HCT116 (cell line): ENCODE results near the gene FSTL4.

Experiments
- EGR1 ChIP-seq: IDR thresholded peaks from 2 replicates; pipeline ENCODE4 v1.6.1; 2012; ENCODE audit warnings: low read depth
- EZH2 ChIP-seq: fragments of 200-600 bp; sonication (generic); IDR thresholded peaks from 2 replicates; pipeline ENCODE4 v1.6.1; 2017; ENCODE audit warnings: antibody characterized with exemption, mixed run types
- EZH2phosphoT487 ChIP-seq: fragments of 200-600 bp; IDR thresholded peaks from 2 replicates; pipeline ENCODE4 v1.6.1; 2018; ENCODE audit warnings: antibody characterized with exemption, borderline replicate concordance
- FOSL1 ChIP-seq: IDR thresholded peaks from 2 replicates; pipeline ENCODE4 v1.6.1; 2012; ENCODE audit warnings: low read depth
- POLR2A ChIP-seq: IDR thresholded peaks from 2 replicates; pipeline ENCODE4 v1.7.0; 2011; ENCODE audit warnings: borderline replicate concordance; ENCODE audit not compliant: insufficient read depth, insufficient read length; ENCODE audit errors: extremely low read depth
- POLR2AphosphoS5 ChIP-seq: IDR thresholded peaks from 2 replicates; pipeline ENCODE4 v1.6.1; 2011; ENCODE audit warnings: mild to moderate bottlenecking, low read depth, low read length, moderate library complexity
- RAD21 ChIP-seq: IDR thresholded peaks from 2 replicates; pipeline ENCODE4 v1.6.1; 2012; ENCODE audit warnings: low read depth, mild to moderate bottlenecking
- SIN3A ChIP-seq: IDR thresholded peaks from 2 replicates; pipeline ENCODE4 v1.6.1; 2012; ENCODE audit warnings: low read depth
- SP1 ChIP-seq: IDR thresholded peaks from 2 replicates; pipeline ENCODE4 v1.6.1; 2012; ENCODE audit warnings: low read depth
- TCF7L2 ChIP-seq: IDR thresholded peaks from 2 replicates; pipeline ENCODE4 v1.7.0; 2011; ENCODE audit warnings: borderline replicate concordance, inconsistent platforms; ENCODE audit not compliant: insufficient read depth, insufficient read length; ENCODE audit errors: extremely low read depth
- ZFX ChIP-seq: fragments of 450-650 bp; IDR thresholded peaks from 2 replicates; pipeline ENCODE4 v1.6.1; 2017
- ZNF274 ChIP-seq: fragments of 200-500 bp; sonication (Bioruptor generic); IDR thresholded peaks from 2 replicates; pipeline ENCODE4 v1.6.1; 2014; ENCODE audit warnings: mild to moderate bottlenecking, low read depth, low read length, inconsistent platforms
- TF ChIP-seq, protein P1 (sequence below), 3 experiments: fragments of 200-600 bp in 1 of 3; sonication (generic) in 1 of 3; IDR thresholded peaks in 2 of 3; conservative IDR thresholded peaks in 1 of 3; 2 replicates each; pipeline ENCODE4 v1.5.1; 2012 to 2017; ENCODE audit warnings: low read depth in 2 of 3, low read length in 2 of 3, antibody characterized with exemption in 1 of 3, borderline replicate concordance in 1 of 3, control low read depth in 1 of 3, mild to moderate bottlenecking in 1 of 3, mixed read lengths in 1 of 3, mixed run types in 1 of 3, moderate library complexity in 1 of 3; ENCODE audit not compliant: insufficient read depth in 1 of 3
- TF ChIP-seq, protein P2 (sequence below): IDR thresholded peaks from 2 replicates; pipeline ENCODE4 v1.6.1; 2012

DNA sequence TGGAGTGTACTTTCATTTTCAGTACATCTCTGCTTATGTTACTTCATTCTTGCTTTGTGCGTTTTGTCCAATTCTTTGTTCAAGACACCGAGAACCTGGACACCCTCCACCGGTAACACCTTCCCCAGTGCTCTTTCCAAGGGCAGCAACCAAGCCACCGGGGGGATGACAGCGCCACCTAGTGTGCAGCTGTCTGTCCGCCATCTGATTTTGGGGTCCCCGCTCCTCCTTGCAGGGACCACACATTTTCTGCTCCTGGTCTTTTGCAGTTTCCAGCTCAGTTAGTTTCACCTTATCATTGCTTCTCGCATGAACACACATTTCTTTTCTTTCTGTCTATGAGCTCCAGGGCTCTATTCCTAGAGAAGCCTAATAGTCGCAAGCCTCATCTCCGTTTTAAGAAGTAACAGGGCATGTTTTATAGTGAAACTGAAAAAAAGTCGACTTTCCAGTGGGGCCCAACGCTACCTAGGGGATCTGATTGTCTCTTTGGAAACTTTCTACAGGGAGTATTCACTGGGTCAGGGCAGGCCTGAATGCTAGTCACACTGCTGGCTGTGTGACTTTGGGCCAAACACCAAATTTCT lies 152.1 kb downstream of the FSTL4 start:
- TF ChIP-seq SIN3A (no peak), EZH2 (no peak), POLR2A (no peak), EZH2phosphoT487 (no peak), RAD21 (peak; percentile 88), SP1 (no peak), TCF7L2 (no peak), POLR2AphosphoS5 (no peak), FOSL1 (no peak), EGR1 (no peak), ZFX (no peak), ZNF274 (no peak)
- TF ChIP-seq, protein P1, sequence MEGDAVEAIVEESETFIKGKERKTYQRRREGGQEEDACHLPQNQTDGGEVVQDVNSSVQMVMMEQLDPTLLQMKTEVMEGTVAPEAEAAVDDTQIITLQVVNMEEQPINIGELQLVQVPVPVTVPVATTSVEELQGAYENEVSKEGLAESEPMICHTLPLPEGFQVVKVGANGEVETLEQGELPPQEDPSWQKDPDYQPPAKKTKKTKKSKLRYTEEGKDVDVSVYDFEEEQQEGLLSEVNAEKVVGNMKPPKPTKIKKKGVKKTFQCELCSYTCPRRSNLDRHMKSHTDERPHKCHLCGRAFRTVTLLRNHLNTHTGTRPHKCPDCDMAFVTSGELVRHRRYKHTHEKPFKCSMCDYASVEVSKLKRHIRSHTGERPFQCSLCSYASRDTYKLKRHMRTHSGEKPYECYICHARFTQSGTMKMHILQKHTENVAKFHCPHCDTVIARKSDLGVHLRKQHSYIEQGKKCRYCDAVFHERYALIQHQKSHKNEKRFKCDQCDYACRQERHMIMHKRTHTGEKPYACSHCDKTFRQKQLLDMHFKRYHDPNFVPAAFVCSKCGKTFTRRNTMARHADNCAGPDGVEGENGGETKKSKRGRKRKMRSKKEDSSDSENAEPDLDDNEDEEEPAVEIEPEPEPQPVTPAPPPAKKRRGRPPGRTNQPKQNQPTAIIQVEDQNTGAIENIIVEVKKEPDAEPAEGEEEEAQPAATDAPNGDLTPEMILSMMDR (IDR thresholded peaks at IDR 0.05 in 2 of 3, conservative IDR thresholded peaks at IDR 0.05 in 1 of 3; ENCODE audit: borderline replicate concordance in 1 of 3, insufficient read depth in 1 of 3, low read depth in 2 of 3, low read length in 2 of 3): peak; percentile 79 to 98 (median 96)
- TF ChIP-seq, protein P2, sequence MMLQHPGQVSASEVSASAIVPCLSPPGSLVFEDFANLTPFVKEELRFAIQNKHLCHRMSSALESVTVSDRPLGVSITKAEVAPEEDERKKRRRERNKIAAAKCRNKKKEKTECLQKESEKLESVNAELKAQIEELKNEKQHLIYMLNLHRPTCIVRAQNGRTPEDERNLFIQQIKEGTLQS: no peak
